DMS114 treated with DMSO at 0.1 percent for 48 hours (cell line): ENCODE results near the gene CDH4.

Experiments
- DNase-seq: peaks from one replicate; lab custom pipeline; 2025; ENCODE audit not compliant: unreplicated experiment; lab: John Stamatoyannopoulos, UW

The CDH4 gene

DNA sequence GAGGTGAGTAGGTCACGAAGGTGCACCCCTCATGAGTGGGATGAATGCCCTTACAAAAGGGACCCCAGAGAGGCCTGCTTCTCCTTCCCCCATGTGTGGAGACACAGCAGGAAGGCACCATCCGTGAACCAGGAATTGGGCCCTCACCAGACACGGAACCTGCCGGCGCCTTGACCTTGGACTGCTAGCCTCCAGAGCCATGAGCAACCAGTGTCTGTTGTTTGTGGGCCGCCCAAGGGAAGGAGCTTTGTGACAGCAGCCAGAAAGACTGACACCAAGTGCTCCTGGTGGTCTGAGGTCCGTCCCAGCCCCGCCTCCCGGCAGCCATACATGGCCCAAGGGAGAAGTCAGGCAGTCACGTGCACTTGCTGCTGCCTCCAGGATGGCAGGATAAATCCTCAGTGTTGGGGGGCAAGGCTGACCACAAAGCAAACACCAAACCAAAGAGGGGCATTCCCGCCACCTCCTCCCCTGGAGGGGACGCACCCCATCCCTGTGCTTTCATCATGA lies 29.3 kb downstream of the CDH4 start:
- no peak for DNase-seq

DNA sequence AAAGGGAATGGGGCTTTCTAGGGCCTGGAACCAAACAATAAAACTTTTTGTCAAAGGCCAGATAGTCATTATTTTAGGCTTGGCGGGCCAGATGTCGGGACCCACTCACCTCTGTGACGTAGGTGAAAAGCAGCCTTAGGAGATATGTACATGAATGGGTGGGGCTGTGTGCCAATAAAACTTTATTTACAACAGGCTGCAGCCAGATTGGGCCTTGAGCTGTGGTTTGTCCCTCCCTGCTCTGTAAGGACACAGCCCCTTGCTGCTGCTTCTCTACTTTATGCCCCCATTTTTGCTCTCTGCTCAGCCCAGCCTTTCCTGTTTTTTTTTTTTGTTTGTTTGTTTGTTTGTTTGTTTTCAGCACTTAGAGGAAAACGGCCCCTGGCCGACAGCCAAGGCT lies 32.7 kb downstream of the CDH4 start:
- DNase-seq: no peak

DNA sequence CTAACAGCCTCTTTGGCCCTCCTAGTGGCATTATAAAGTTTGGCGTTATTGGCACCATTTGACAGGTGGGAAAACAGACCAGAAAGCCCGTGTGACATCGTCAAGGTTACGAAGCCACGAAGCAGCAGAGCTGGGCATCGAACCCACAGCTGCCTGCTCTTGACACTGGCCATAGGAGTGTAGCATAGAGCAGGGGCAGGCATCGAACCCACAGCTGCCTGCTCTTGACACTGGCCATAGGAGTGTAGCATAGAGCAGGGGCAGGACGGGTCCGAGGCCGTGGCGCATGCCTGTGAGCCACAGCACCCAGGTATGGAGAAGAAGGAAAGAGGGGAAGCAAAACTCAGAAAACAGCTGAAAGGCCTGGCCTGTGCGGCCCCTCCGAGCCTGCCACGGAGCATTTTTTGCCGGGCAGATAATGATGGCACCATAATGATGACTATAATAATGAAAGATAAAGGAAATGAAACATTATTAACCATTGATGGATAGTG lies 33.1 kb downstream of the CDH4 start:
- DNase-seq: no peak

DNA sequence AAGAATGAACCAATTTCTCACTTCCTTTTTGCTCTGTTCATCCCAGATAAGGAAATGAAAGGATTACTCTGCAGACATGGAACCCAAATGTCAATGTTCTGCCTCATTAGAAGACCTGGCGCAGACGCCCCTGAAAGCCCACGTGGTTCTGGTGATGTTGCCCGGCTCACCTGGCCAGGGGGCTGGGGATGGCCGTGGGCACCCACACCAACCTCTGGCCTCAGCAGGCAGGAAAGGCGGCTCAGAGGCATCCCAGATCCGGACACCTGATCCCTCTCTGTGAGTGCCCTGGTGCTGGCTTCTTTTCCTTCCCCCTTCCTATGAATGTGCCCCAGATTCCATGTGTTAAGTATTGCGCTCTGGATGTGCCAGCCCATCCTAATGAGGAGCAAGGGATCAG lies 33.6 kb downstream of the CDH4 start:
- no peak for DNase-seq

DNA sequence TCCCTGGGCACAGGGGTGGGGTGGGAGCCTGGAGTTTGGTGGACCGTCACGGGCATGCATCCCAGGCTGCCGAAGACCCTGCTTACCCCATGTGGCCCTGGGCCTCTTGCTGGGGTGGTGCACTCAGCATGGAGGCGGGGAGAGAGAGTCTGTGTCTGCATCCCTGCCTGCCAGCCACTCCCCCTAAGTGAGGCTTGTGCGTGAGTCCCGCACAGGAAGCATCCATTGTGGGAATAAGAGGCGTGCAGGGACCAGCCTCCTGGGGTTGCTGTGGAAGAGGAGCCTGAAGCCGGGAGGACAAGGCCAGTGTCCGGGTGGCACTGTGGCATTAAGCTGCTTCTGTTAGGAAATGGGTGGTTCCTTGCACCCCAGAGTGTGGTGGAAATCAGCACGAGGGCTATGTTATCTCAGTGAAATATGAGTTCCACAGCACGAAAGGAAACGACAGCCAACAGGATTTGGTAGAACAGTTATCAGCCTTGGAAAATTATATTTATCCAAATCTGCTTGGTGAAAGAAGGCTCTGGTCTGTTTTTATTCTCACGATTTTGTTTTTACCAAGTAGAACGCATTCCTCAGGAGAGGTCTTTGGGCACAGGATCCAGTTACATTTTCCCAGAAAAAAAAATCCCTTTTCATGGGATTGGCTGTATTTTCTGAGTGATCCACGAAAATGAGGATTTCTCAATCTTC lies 35.7 kb downstream of the CDH4 start:
- DNase-seq: no peak

DNA sequence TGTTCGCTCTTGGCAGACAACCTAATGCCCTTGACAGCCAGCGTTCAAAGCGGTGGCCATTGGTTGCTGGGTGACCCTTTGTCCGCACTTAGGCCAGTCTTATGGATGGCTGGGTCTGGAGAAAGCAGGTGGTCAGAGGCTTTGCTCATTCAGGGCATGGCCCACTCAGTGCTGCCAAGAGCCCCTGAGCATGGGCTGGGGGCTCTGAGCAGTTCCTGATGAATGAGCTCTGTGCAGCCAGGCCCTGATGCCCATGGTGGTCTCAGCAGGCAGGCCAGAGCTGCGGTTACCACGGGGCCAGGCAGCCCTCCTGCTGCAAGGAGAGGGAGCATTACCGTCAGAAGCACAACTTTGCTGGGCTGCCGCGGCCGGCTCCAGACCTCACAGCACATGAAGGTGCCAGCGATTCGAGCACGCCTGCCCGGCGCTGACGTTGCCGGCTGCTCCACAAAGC lies 36.3 kb downstream of the CDH4 start:
- DNase-seq: no peak

DNA sequence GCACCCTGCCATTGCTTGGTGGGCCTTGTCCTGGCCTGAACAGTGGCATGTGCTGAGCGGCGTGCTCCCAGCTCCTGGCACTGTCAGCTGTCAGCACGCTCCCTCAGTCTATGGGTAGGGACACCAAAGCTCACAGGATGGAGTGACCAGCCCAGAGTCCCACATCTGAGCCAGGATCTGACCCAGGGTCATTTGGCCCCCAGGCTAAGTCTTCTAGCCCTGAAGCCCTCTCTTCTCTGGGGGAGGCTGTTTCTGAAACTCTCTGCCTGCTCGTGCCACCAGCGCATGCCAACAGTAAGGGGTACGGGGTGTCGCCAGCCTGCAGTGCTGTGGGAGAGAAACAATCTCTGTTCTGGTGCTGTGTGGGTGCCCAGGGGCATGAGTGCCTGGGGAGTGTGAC lies 37.1 kb downstream of the CDH4 start:
- no peak for DNase-seq

DNA sequence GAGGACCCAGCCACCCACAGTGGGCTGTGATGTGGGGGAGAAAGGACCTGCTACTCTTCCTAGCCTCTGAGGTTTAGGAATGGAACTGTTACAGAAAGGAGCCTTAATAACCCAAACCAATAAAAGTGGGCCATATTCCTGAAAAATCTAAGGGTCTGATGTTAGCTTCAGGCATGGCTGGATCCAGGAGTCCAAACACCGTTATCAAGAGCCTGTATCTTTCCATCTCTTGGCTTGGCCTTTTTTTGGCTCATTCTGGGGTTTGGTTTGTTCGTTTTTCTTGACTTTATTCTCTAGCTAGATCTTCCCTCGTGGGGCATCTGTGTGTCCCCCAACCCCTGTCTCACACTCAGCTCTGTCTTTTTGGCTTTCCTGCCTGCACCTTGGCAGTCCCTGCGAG lies 38.7 kb downstream of the CDH4 start:
- no peak for DNase-seq

DNA sequence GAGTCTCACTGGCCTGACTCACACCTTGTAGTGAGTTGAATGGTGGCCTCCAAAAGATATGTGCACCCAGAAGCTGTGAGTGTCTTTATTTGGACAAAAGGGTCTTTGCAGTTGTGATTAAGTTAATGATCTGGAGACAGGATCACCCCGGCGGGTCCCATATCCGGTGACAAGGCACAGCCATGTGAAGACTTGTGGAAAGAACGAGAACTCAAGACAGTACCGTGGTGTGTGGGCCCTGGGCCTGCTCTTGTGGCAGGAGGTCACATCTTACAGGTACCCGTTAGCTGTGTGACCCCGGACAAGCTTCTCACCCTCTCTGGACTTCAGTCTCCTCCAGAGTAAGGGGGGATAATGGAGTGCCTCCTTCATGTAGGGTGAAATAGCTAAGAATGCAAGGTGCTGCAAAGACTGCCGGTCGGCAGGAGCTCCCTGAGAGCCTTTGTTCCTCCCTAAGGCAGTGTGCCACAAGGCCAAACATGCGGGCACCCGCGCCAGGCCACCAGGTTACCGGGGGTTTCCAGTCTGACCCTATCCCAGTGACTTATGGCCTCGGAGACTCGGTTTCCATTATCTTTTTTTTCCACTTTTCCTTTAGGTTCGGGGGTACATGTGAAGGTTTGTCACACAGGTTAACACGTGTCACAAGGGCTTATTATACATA lies 39.2 kb downstream of the CDH4 start:
- DNase-seq: no peak

DNA sequence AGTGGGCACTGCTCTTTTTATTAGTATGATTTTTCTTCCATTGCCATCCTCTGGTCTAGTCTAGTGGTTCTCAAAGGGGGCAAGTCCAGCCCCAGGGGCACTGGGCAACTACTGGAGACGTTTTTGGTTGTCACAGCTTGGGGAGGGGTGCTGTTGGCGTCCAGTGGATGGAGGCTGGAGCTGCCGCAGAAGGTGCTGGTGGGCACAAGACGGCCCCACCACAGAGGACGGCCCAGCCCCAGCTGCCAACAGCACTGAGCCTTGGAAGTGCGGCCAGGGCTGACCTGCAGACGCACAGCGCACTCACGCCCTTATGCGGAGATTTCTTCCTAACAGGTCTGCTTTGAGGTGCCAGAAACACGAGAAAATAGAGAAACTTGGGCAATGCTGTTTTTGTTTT lies 40.3 kb downstream of the CDH4 start:
- DNase-seq: no peak

DNA sequence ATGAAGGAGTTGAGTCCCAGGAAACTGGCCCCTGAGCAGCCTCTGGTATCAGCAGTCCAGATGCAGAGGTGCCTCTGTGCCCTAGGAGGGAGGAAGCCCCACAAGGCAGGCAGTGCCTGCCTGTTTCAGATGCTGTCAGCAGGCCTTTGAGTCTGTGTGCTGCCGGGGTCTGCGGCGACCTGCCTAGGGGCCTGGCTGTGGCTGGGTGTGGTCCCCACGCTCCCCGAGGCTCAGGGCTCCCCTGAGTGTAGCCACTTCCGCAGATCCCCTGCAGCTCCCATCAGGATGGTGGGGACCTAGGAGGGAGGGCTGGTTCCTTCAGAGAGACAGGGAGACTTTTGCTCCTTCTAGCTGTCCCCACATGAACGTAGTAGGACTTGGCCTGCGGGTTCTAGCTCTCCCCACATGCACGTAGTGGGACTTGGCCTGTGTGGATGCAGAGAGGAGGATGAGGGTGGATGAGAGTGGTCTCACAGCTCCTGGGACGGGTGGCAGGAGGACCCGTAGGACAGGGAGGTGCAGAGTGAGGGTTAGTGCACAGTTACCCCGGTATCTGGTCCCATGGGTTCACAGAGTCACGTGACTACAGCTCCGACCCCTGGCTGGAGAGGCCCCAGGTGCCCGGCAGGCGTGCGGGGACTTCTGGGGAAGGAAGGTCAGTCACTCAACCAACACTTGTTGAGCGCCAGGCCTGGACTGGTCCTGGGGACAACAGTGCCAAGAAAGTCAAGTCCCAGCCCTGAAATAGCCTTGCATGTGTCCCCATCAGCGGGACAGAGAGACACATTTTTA lies 41.0 kb downstream of the CDH4 start:
- no peak for DNase-seq

DNA sequence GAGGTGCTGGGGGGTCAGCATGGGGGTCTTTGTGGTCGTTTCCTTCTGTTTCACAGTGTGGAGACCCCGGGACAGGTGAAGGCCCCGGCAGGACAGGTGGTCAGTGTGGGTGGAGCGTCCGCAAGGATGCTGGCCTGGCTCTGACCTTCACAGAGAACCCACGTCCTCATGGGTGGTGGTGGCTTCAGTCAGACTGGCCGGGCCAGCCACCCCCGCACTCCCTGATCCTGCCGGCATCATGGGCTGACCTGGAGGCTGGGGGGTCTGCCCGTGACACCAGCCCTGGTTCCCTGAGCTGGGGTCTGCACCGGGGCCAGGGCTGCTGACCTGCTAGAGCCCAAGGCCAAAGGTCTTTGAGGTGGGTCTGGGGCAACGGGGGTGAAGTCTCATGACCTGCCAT lies 41.9 kb downstream of the CDH4 start:
- no peak for DNase-seq

DNA sequence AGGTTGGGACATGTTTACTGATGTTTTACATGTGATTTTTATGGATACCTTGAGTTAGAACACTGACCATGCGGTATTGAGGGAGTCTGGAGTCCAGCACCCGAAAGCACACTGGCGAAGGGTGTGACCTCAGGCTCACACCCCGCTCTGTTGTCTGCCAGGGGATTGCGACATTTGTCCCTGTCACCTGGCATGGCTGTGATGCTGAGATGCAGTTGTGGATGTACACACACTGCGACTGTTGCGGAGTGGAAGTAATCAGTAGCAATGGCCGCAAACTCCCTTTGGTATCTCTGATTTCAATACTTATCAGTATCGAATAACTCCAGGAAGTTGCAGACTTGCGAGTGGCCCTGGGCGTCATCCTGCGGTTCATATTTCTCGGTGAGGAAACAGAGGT lies 43.2 kb downstream of the CDH4 start:
- DNase-seq: no peak

DNA sequence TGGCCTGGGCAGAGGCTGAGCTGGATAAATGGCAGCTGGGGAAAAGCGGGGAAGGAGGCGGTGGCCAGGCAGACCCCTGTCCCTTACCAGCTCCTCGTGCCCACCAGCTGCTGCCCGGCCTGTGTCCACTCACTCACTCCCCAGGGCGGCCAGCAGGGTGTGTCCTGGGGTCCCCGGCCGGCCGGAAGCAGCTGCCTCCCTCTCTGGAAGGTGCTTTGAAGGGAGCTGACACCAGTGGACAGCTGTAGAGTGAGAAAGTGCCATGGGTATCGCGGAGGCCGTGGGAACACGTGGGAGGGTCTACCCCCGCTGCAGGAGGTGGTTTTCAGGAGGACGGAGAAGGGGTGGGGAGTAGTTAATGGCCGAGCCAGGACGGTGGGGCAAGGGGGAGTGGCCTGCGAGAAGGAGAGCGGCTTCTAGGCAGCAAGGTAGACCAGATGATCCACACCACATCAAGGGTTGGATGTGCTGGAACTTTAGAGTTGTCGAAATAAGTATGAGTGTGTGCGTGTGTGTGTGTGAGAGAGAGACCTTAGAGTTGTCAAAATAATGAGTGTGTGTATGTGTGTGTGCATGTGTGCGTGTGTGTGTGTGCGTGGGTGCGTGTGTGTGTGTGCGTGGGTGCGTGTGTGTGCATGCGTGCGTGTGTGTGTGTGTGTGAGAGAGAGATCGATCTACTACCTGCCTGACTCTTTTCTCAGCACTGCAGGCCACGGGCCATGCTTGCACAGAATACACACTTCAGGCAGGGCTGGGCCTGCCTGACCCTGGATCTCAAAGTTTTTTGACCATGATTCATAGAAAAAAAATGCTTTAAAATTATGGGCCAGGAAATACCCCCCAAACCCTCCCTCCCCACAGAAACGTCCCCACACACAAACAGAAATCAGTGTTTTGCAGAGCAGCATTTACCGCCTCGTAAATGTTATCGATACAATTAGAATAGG lies 43.9 kb downstream of the CDH4 start:
- no peak for DNase-seq

DNA sequence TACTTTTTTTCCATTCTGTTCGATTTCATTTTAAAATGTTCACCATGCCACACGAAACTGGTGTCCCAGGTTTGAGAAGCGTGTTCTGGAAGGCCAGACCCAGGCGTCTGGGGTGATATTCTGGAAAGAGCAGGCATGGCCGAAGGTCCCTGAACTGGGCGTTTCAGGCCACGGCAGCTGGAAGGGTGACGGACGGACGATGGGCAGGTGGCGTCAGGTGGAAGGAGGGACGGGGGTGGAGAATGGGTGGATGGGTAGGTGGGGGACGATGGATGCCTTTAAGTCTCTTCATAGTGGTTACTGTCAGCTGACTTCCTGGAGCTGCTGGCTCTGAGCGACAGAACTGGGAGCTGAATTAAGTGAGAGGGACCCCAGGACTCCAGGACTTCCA lies 44.6 kb downstream of the CDH4 start:
- no peak for DNase-seq

DNA sequence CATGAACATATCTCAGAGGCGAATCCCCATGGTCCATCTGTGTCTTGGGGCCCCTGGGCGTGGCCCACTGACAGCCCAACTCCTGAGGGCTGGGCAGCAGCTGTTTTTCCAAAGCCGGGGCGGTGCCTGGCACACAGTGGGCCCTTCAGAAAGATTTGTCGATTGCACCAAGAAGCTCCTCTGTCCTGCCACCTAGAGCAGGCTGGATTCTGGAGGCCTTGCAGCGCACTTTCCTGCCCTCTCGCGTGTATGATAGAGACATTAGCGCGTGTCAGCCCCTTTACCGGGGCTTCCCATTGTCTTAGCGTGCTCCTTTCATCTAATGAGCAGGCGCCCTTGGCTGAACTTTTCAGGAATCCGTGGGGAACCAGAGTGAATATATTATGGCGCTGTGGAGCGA lies 45.4 kb downstream of the CDH4 start:
- no peak for DNase-seq

DNA sequence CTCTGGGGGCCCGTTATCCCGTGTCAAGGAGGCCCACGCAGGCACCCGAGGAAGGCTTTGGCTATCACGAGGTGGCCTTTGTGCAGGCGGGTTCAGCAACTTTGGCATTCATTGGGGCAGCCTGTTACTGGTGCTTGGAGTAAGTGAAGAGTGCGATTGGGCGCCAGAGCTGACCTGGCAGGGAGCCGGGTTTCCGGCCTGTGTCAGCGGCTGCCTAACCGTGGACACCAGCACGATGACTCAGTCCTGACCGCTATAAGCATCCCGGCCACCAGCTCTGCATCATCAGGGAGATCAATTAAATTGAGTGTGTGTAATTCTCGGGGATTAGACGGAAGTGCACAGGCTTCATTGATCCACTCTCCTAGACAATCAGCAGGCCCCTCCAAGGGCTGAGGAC lies 45.9 kb downstream of the CDH4 start:
- no peak for DNase-seq

DNA sequence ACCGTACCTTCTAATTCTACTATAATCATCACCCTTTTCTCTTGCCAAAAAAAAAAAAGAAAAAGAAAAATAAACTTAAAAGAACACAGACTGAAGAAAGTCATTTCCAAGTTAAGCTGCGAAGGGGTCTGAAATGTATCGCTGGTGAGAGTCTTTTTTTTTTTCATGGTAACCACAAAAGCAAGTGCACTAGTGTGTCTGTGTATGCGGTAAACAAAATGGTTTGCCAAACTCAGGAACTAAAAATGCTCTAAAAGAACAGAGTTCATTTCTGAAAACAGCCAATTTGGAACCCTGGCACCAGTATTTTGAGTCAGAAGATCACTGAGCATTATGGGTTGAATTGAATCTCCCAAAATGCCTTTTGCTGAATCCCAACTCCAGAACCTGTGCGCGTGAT lies 46.6 kb downstream of the CDH4 start:
- DNase-seq: no peak

DNA sequence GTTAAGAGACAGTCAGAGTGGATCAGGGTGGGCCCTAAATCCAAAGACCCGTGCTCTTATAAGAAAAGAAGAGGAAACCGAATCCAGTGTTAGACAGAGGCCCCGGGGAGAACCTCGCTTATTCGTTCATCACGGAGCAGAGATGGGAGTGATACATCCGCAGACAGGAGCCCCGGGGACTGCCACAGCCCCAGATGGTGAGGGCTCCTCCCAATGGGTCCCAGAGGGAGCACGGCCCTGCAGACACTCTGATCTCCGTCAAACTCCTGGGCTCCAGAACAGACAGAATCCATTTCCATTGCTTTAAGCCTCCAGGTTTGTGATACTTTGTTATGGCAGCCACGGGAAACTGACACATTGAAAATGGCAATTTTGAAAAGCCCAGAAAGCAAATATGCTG lies 47.0 kb downstream of the CDH4 start:
- no peak for DNase-seq

DNA sequence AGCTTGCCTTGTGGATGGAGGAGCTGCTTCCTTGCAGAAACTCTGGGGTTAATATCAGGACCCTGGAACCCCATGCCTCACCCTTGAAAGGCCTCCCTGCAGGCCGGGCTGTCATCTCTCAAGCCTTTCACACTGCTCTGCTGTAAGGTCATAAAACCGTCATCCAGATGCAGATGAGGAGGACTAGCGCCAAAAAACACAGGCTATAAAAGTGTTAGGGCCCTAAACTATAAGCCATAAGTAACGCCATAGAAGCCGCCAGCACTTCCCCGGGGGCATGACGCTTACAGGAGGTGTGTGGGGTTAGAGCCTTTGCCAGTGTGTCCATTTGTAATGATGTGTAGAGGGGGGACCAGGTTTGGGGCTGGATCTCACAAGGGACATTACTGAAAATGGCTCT lies 47.6 kb downstream of the CDH4 start:
- no peak for DNase-seq

DNA sequence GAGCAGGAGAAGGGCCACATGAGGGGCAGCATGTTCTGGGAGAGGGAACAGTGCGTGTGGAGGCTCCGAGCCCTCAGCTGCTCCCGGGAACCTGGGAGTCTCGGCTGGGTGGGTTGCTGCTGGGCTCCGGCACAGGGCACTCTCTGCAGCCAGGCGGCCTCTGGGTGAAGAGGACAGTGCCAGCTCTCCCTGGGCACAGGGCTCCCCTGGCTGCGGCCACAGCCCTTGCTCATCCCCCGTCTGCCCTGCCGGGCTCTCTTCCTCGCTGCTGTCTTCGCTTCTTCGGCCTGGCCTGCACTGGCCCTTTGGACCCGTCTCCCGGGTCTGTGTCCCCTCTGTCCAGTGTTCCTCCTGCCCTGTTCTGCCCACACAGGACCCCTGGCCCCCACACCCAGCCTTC lies 48.2 kb downstream of the CDH4 start:
- no peak for DNase-seq
